GM13977 (cell line): Measurements from ENCODE around the gene SLC38A6.

Experiments
- DNase-seq: peaks from one replicate; pipeline ENCODE4 v3.0.0; 2012; ENCODE audit warnings: low spot score
- in situ Hi-C: fragments of 300-500 bp; cut with MboI; formaldehyde crosslinking; loops from one replicate; pipeline ENCODE4 v1.12.0; 2022; ENCODE audit warnings: low sequenced_read_pairs, low pct_unique_long_range_greater_than_20kb, mixed read lengths, inconsistent platforms; ENCODE audit not compliant: unreplicated experiment
- TF ChIP-seq, protein P1 (sequence below): IDR thresholded peaks from 2 replicates; pipeline ENCODE4 v1.5.1; 2012; ENCODE audit warnings: mild to moderate bottlenecking, control low read depth; ENCODE audit not compliant: insufficient read depth; ENCODE audit errors: extremely low read depth, missing control alignments

The SLC38A6 gene

DNA sequence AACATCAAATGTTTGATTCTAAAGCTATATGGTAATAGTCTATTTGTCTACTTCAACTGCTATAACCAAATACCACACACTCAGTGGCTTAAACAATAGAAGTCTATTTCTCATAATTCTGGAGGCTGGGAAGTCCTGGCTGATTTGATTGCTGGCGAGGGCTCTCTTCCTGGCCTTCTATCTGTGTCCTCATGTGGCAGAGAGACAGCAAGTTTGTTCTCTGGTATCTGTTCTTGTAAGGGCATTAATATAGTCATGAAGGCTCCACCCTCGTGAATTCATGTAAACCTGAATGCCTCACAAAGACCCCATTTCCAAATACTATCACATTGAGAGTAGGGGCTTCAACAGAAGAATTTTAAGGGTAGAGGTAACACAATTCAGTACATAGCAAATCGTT, 34.3 kb upstream of the SLC38A6 start:
- TF ChIP-seq, protein P1, sequence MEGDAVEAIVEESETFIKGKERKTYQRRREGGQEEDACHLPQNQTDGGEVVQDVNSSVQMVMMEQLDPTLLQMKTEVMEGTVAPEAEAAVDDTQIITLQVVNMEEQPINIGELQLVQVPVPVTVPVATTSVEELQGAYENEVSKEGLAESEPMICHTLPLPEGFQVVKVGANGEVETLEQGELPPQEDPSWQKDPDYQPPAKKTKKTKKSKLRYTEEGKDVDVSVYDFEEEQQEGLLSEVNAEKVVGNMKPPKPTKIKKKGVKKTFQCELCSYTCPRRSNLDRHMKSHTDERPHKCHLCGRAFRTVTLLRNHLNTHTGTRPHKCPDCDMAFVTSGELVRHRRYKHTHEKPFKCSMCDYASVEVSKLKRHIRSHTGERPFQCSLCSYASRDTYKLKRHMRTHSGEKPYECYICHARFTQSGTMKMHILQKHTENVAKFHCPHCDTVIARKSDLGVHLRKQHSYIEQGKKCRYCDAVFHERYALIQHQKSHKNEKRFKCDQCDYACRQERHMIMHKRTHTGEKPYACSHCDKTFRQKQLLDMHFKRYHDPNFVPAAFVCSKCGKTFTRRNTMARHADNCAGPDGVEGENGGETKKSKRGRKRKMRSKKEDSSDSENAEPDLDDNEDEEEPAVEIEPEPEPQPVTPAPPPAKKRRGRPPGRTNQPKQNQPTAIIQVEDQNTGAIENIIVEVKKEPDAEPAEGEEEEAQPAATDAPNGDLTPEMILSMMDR = no peak
- no peak for DNase-seq
- in situ Hi-C loops = no loop called here

DNA sequence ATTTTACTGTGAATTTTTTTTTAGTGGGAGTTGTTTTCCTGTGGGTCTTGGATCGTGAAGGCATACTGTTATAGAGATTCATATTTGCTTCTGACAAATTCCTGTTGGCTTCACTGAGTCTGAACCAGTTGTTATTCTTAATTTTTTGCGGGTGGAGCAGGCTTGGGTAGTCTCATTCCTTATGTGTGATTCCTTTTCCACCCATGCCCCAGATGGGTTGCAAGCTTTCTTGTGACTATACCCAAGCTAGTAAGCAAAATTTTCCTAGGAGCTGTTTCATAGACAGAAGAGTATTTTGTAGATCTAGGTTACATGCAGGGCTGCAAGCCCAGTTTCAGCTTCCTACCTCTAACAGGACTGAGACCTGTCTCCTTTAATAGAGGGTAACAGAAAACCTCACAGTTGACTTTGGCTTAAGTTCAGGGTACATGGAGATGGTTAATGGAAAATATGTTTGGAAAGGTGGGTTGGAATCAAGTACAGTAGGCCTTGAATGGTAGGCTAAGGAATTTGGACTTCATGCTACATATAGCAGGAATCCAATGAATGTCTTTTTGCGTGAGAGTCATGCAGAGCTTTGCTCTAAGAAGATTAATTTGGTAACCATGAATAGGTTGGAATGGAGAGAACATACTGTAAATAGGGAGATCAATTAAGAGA, 29.1 kb upstream of the SLC38A6 start:
- DNase-seq = no peak
- in situ Hi-C loops = no loop called here
- TF ChIP-seq, protein P1 = no peak

DNA sequence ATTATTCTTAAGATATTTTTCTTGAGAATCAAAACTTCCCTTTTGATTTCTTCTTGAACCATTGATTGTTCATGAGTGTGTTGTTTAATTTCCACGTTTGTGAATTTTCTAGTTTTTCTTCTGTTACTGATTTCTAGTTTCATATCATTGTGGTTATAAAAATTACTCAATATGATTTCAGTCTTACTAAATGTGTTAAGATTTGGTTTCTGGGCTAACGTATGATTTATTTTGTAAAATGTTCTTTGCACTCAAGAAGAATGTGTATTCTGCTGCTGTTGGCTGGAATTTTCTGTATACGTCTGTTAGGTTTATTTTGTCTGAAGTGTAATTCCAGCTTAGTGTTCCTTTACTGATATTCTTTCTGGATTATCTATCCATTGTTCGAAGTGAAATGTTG, 24.8 kb upstream of the SLC38A6 start:
- in situ Hi-C loops = no loop called here
- no peak for DNase-seq
- TF ChIP-seq, protein P1 = no peak

DNA sequence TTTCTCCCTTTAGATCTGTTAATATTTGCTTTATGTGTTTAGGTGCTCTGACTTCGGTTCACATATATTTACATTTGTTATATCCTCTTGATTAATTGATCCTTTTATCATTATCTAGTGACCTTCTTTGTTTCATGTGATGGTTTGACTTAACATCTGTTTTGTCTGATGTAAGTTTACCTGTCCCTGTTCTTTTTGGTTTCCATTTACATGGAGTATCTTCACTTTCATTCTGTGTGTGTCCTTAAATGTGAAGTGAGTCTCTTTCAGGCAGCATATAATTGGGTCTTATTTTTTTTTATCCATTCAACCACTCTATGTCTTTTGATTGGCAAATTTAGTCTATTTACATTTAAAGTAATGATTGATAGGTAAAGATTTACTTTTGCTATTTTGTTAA, 24.4 kb upstream of the SLC38A6 start:
- no peak for DNase-seq
- in situ Hi-C loops = no loop called here
- TF ChIP-seq, protein P1 = no peak

DNA sequence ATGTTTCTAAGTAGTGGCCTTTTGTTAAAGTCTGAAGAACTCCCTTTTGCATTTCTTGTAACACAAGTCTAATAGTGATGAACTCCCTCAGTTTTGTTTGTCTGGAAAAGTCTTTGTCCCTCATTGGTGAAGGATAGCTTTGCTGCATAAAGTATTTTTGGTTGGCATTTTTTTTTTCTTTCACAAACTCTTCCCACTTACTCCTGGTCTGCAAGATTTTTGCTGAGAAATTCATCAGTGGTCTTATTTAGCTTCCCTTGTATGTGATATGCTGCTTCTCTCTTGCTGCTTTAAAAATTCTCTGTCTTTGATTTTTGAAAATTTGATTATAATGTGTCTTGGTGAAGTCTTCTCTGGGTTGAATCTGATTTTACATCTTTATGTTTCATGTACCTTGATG, 22.9 kb upstream of the SLC38A6 start:
- in situ Hi-C loops = no loop called here
- DNase-seq = no peak
- TF ChIP-seq, protein P1 = no peak

DNA sequence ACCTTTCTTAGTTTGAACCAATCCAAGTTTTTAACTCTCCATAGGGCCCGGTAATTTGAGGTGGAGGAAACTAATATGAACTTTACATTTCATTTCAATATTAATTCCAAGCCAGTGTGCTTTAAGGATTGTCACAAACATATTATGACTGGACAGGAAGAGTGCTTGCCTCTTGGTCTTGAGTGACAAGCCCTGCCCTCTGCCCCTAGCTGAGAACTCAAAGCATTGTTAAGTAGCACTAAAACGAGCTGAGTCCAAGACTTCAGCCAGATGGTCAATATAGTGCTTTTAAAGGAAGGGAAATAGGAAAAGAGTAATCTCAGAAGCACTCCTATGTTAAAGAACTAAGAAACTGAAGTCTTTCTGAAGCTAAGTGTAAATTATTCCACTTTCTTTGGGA, 17.3 kb upstream of the SLC38A6 start:
- in situ Hi-C loops = no loop called here
- DNase-seq = no peak

More for the DNA sequence above, 17.3 kb upstream of the SLC38A6 start:
- TF ChIP-seq, protein P1 = no peak
